HepG2 (cell line): Measurements from ENCODE around the gene CDCA5. TPM values are rescaled to one million over a fixed set of nuclear protein-coding genes. Genes with fewer than 3 reads are reported as not detected.

Source experiments
- CHD2 ChIP-seq: IDR thresholded peaks from 2 replicates; pipeline ENCODE4 v1.6.1; 2011; ENCODE audit warnings: low read depth, low read length, improper control_type of control experiment
- EZH2 ChIP-seq: conservative IDR thresholded peaks from 2 replicates; pipeline ENCODE4 v1.6.1; 2012; ENCODE audit warnings: mild to moderate bottlenecking, low read depth, low read length, moderate library complexity
- GATAD2A ChIP-seq: IDR thresholded peaks from 2 replicates; pipeline ENCODE4 v1.6.1; 2016
- KAT2B ChIP-seq: fragments of 150-350 bp; IDR thresholded peaks from 2 replicates; pipeline ENCODE4 v1.6.1; 2014; ENCODE audit warnings: low read depth, low read length, borderline replicate concordance
- KDM4B ChIP-seq: sonication (generic); formaldehyde crosslinking; IDR thresholded peaks from 2 replicates; pipeline ENCODE4 v1.4.0; 2020; ENCODE audit warnings: missing genetic modification reagents
- MBD4 ChIP-seq: IDR thresholded peaks from 2 replicates; pipeline ENCODE4 v1.6.1; 2012; ENCODE audit warnings: low read length, inconsistent platforms, borderline replicate concordance
- NKX3-1 ChIP-seq: sonication (generic); formaldehyde crosslinking; IDR thresholded peaks from 2 replicates; pipeline ENCODE4 v1.5.0; 2020; ENCODE audit warnings: missing genetic modification reagents
- RAD51 ChIP-seq: fragments of 450-650 bp; IDR thresholded peaks from 2 replicates; pipeline ENCODE4 v1.6.1; 2016; ENCODE audit warnings: borderline replicate concordance
- SETDB1 ChIP-seq: sonication (generic); formaldehyde crosslinking; IDR thresholded peaks from 2 replicates; pipeline ENCODE4 v1.5.1; 2020; ENCODE audit warnings: missing genetic modification reagents, mild to moderate bottlenecking, borderline replicate concordance
- TFE3 ChIP-seq: IDR thresholded peaks from 2 replicates; pipeline ENCODE4 v1.6.1; 2016
- TIGD3 ChIP-seq: sonication (generic); formaldehyde crosslinking; IDR thresholded peaks from 2 replicates; pipeline ENCODE4 v1.5.1; 2020; ENCODE audit warnings: mild to moderate bottlenecking, missing genetic modification reagents, borderline replicate concordance
- ZBTB7A ChIP-seq: sonication (generic); formaldehyde crosslinking; IDR thresholded peaks from 2 replicates; pipeline ENCODE4 v1.8.0; 2022; ENCODE audit warnings: mild to moderate bottlenecking, missing genetic modification reagents
- ZMYM3 ChIP-seq: sonication (generic); formaldehyde crosslinking; IDR thresholded peaks from 2 replicates; pipeline ENCODE4 v1.5.1; 2020; ENCODE audit warnings: mild to moderate bottlenecking, missing genetic modification reagents
- ZNF230 ChIP-seq: sonication (generic); formaldehyde crosslinking; IDR thresholded peaks from 2 replicates; pipeline ENCODE4 v1.4.0; 2020; ENCODE audit warnings: mild to moderate bottlenecking, missing genetic modification reagents
- ZNF335 ChIP-seq: sonication (generic); formaldehyde crosslinking; IDR thresholded peaks from 2 replicates; pipeline ENCODE4 v1.4.0; 2020; ENCODE audit warnings: missing genetic modification reagents
- ZNF609 ChIP-seq: sonication (generic); formaldehyde crosslinking; IDR thresholded peaks from 2 replicates; pipeline ENCODE4 v1.4.0; 2020; ENCODE audit warnings: mild to moderate bottlenecking, missing genetic modification reagents, borderline replicate concordance
- ZNF660 ChIP-seq: sonication (generic); formaldehyde crosslinking; IDR thresholded peaks from 2 replicates; pipeline ENCODE4 v1.5.1; 2020; ENCODE audit warnings: mild to moderate bottlenecking, low read depth, missing genetic modification reagents, borderline replicate concordance
- ZNF746 ChIP-seq: sonication (generic); formaldehyde crosslinking; IDR thresholded peaks from 2 replicates; pipeline ENCODE4 v1.8.0; 2022; ENCODE audit warnings: mild to moderate bottlenecking, missing genetic modification reagents
- polyA plus RNA-seq, 8 experiments: library from polyadenylated mRNA; depleted of rRNA in 3 of 8; stranded (reverse) in 7 of 8; unstranded in 1 of 8; fragments of >200 nt; fragmentation: Illumina TruSeq in 4 of 8; extraction: Trizol in 4 of 8; gene quantifications; 2 replicates each; pipeline versions ENCODE4 v1.2.1 to v1.2.3, GENCODE V29; 2011 to 2016; ENCODE audit warnings: low read depth in 4 of 8, missing spikeins in 1 of 8, mixed read lengths in 1 of 8; ENCODE audit not compliant: insufficient read depth in 1 of 8
- total RNA-seq, 5 experiments: library from RNA; depleted of rRNA; stranded (reverse); fragments of >200 nt; fragmentation: Illumina TruSeq; extraction: Trizol; gene quantifications; 2 replicates each; pipeline ENCODE4 v1.2.3, GENCODE V29; 2016; ENCODE audit warnings: low read depth in 1 of 5

The CDCA5 gene
- total and polyA plus RNA-seq, 2 of the 13 experiments (the other 11 are each of a cell fraction or from before 2014, with no cell fraction given): 13.5 to 50.6 TPM

GRCh38 chr11:65059959-65060824 is 23.6 kb downstream of the CDCA5 start (continued):
- TF ChIP-seq KDM4B (CRISPR knock-in tag) (no peak), SETDB1 (CRISPR knock-in tag) (no peak), CHD2 (no peak), ZNF746 (CRISPR knock-in tag) (no peak), ZNF335 (CRISPR knock-in tag) (no peak), TIGD3 (no peak), ZBTB7A (CRISPR knock-in tag) (peak; percentile 60; the same call in 1 of the 2 replicates), EZH2 (no peak), ZNF230 (CRISPR knock-in tag) (no peak), ZNF660 (no peak), KAT2B (no peak), TFE3 (CRISPR knock-in tag) (0 out of 2 replicates have a peak, but pooled peaks have one; percentile 28), GATAD2A (0 out of 2 replicates have a peak, but pooled peaks have one; percentile 10), MBD4 (no peak), ZMYM3 (CRISPR knock-in tag) (0 out of 2 replicates have a peak, but pooled peaks have one; percentile 9), ZNF609 (no peak), NKX3-1 (CRISPR knock-in tag) (no peak), RAD51 (peak; percentile 29; the same call in 1 of the 2 replicates)
